T-helper 22 cell (primary cell): ENCODE data around the gene TBC1D8.

Experiments
- DNase-seq: peaks from one replicate; pipeline ENCODE4 v3.0.0-alpha.2; 2020; ENCODE audit warnings: low read depth

The TBC1D8 gene

GRCh38 chr2:101111917-101112771, 39.0 kb downstream of the TBC1D8 start:
- DNase-seq, result no peak

GRCh38 chr2:101111262-101111838, 39.8 kb downstream of the TBC1D8 start:
- no peak for DNase-seq

GRCh38 chr2:101109451-101110118, 41.6 kb downstream of the TBC1D8 start:
- no peak for DNase-seq

GRCh38 chr2:101108357-101108756, 42.8 kb downstream of the TBC1D8 start:
- DNase-seq, result no peak

GRCh38 chr2:101107241-101107640, 43.9 kb downstream of the TBC1D8 start:
- no peak for DNase-seq

GRCh38 chr2:101106453-101107181, 44.6 kb downstream of the TBC1D8 start:
- DNase-seq, result no peak

- DNase-seq, result no peak
These were observed 45.5 kb downstream of the TBC1D8 start for GRCh38 chr2:101105654-101106053.

GRCh38 chr2:101097638-101098037, 53.5 kb downstream of the TBC1D8 start:
- DNase-seq, result no peak

- no peak for DNase-seq
These were observed 54.5 kb downstream of the TBC1D8 start for GRCh38 chr2:101096619-101097142.

GRCh38 chr2:101094351-101094750, 56.8 kb downstream of the TBC1D8 start:
- DNase-seq, result no peak

- no peak for DNase-seq
These were observed 61.0 kb downstream of the TBC1D8 start for GRCh38 chr2:101089942-101090799.

GRCh38 chr2:101089419-101089818, 61.8 kb downstream of the TBC1D8 start:
- DNase-seq, result no peak

GRCh38 chr2:101087638-101088037, 63.5 kb downstream of the TBC1D8 start:
- no peak for DNase-seq

- DNase-seq, result no peak
These were observed 67.6 kb downstream of the TBC1D8 start for GRCh38 chr2:101083613-101084012.

GRCh38 chr2:101082998-101083397, 68.2 kb downstream of the TBC1D8 start:
- no peak for DNase-seq

- no peak for DNase-seq
These were observed 69.7 kb downstream of the TBC1D8 start for GRCh38 chr2:101081375-101081907.

- DNase-seq, result no peak
These were observed 70.7 kb downstream of the TBC1D8 start for GRCh38 chr2:101080211-101081068.

- no peak for DNase-seq
These were observed 74.6 kb downstream of the TBC1D8 start for GRCh38 chr2:101076581-101076980.

GRCh38 chr2:101064868-101065549, 86.2 kb downstream of the TBC1D8 start:
- no peak for DNase-seq
